ENCODE data around the gene FOSL1. TPM values are rescaled to one million over a fixed set of nuclear protein-coding genes. Genes with fewer than 3 reads are reported as not detected.

Gene FOSL1
- total RNA-seq, 4 donors from 2014 or later: 1.3 to 3.3 (median 1.4) TPM; not detected in 1

- Histone ChIP-seq H3K4me3 (no peak within 1 kb of the TSS), H3K4me1 (no peaks in the 10 kb centered on the region), H3K36me3 (no peaks in the 10 kb centered on the region), H3K27ac (no peak within 1 kb of the TSS), H3K9me3 (no peaks in the 10 kb centered on the region), H3K27me3 (no peaks in the 10 kb centered on the region)
- DNase-seq (ENCODE audit: low spot score in 2 of 2): no peak
- WGBS, 2 donors: 51 to 55% methylated on average over 10 to 13 of the region's 13 CpGs
- TF ChIP-seq EP300 (IDR thresholded peaks at IDR 0.05): no peak
- TF ChIP-seq POLR2A (IDR thresholded peaks at IDR 0.05): no peak
- TF ChIP-seq CTCF (IDR thresholded peaks at IDR 0.05): no peak
Measured at GRCh38 chr11:65945430-65945911, 45.3 kb upstream of the FOSL1 start, which contains the start of gene TSGA10IP. Gene TSGA10IP, plus strand, starts transcription at chr11:65945480. Its CDS starts 196 bp downstream, at chr11:65945676.

- Histone ChIP-seq H3K4me3 (no peak overlapping the region), H3K9me3 (no peaks in the 10 kb centered on the region), H3K4me1 (no peaks in the 10 kb centered on the region), H3K27ac (no peak overlapping the region), H3K36me3 (no peaks in the 10 kb centered on the region), H3K27me3 (no peaks in the 10 kb centered on the region)
- WGBS, 2 donors: 72 to 81% methylated on average over 8 of the region's 8 CpGs
- TF ChIP-seq CTCF (IDR thresholded peaks at IDR 0.05) (no peak), POLR2A (IDR thresholded peaks at IDR 0.05) (no peak), EP300 (IDR thresholded peaks at IDR 0.05) (no peak)
- DNase-seq (ENCODE audit: low spot score in 2 of 2): no peak
Measured at GRCh38 chr11:65944767-65945166, 44.6 kb upstream of the FOSL1 start.

- Histone ChIP-seq H3K27ac (no peak overlapping the region), H3K9me3 (no peaks in the 10 kb centered on the region), H3K36me3 (no peaks in the 10 kb centered on the region), H3K4me3 (no peak overlapping the region), H3K4me1 (no peaks in the 10 kb centered on the region), H3K27me3 (no peaks in the 10 kb centered on the region)
- TF ChIP-seq POLR2A (IDR thresholded peaks at IDR 0.05): no peak
- no peak for TF ChIP-seq EP300 (IDR thresholded peaks at IDR 0.05)
- TF ChIP-seq CTCF (IDR thresholded peaks at IDR 0.05): no peak
- WGBS, 2 donors: 84 to 92% methylated on average over 8 of the region's 8 CpGs
- no peak for DNase-seq (ENCODE audit: low spot score in 2 of 2)
Measured at GRCh38 chr11:65944191-65944590, 44.0 kb upstream of the FOSL1 start.

GRCh38 chr11:65942531-65942930, 42.3 kb upstream of the FOSL1 start:
- WGBS, 2 donors: 81 to 83% methylated on average over 7 of the region's 7 CpGs
- Histone ChIP-seq H3K4me3 (no peak overlapping the region), H3K4me1 (no peaks in the 10 kb centered on the region), H3K27me3 (peaks cover 0 to 4% of the 10 kb centered on the region in 2 donors), H3K36me3 (no peaks in the 10 kb centered on the region), H3K9me3 (no peaks in the 10 kb centered on the region), H3K27ac (no peak overlapping the region)
- no peak for TF ChIP-seq CTCF (IDR thresholded peaks at IDR 0.05)
- no peak for TF ChIP-seq EP300 (IDR thresholded peaks at IDR 0.05)
- no peak for TF ChIP-seq POLR2A (IDR thresholded peaks at IDR 0.05)
- no peak for DNase-seq (ENCODE audit: low spot score in 2 of 2)

- WGBS, 2 donors: 69 to 74% methylated on average over 9 of the region's 9 CpGs
- H3K27ac ChIP-seq: no peak overlapping the region
- no peaks in the 10 kb centered on the region for H3K36me3 ChIP-seq
- H3K4me1 ChIP-seq: no peaks in the 10 kb centered on the region
- TF ChIP-seq CTCF (IDR thresholded peaks at IDR 0.05) (no peak), POLR2A (IDR thresholded peaks at IDR 0.05) (no peak), EP300 (IDR thresholded peaks at IDR 0.05) (no peak)
- H3K27me3 ChIP-seq: peaks cover 0 to 8% of the 10 kb centered on the region in 2 donors
- no peak overlapping the region for H3K4me3 ChIP-seq
- no peak for DNase-seq (ENCODE audit: low spot score in 2 of 2)
- H3K9me3 ChIP-seq: no peaks in the 10 kb centered on the region
Measured at GRCh38 chr11:65941720-65942310, 41.6 kb upstream of the FOSL1 start.

Data from tibial nerve (tissue), 4 donors.